ENCODE measurements around the gene SETD7. TPM values are rescaled to one million over a fixed set of nuclear protein-coding genes. Genes with fewer than 3 reads are reported as not detected.

SETD7 gene
- total RNA-seq, 5 donors from 2014 or later (not counting 1 experiment from before 2014, with no cell fraction given) = 6.5 to 17.5 (median 10.3) TPM

GRCh38 chr4:139581096-139581495 lies 25.1 kb upstream of the SETD7 start:
- H3K27me3 Mint-ChIP-seq = peaks cover 13 to 17% of the 10 kb centered on the region in 2 donors
- Histone ChIP-seq H3K4me3 (ENCODE audit: control insufficient read depth in 1 of 2, extremely low read depth in 1 of 2, low read length in 1 of 2) (no peak overlapping the region), H3K27me3 (replicated peaks in 1 of 2; ENCODE audit: control insufficient read depth in 2 of 2, extremely low read depth in 1 of 2, insufficient read depth in 2 of 2, low read length in 1 of 2) (peaks cover 0 to 4% of the 10 kb centered on the region in 2 experiments), H3K27ac (ENCODE audit: low read length) (no peak overlapping the region), H3K9me3 (no peaks in the 10 kb centered on the region), H3K36me3 (ENCODE audit: control insufficient read depth in 2 of 2, extremely low read depth in 1 of 2, insufficient read depth in 1 of 2, low read length in 1 of 2) (no peaks in the 10 kb centered on the region), H3K4me1 (ENCODE audit: control insufficient read depth in 1 of 2, extremely low read depth in 1 of 2, insufficient read depth in 2 of 2, low read length in 2 of 2) (no peaks in the 10 kb centered on the region)
- no peaks in the 10 kb centered on the region for H3K9me3 Mint-ChIP-seq
- no peak overlapping the region for H3K27ac Mint-ChIP-seq
- POLR2A ChIA-PET = no interaction called here
- ATAC-seq (replicated peaks in 1 of 4) (no peak), DNase-seq (no peak)
- CTCF ChIA-PET = no interaction called here
- H3K4me3 Mint-ChIP-seq = no peak overlapping the region
- H3K4me1 Mint-ChIP-seq = no peaks in the 10 kb centered on the region
- H3K36me3 Mint-ChIP-seq = no peaks in the 10 kb centered on the region
- WGBS (ENCODE audit: insufficient coverage) = 93% methylated on average over 7 of the region's 8 CpGs

GRCh38 chr4:139576219-139576618 lies 20.2 kb upstream of the SETD7 start:
- CTCF ChIA-PET = no interaction called here
- WGBS (ENCODE audit: insufficient coverage) = 100% methylated on average over 1 of the region's 5 CpGs
- Mint-ChIP-seq H3K36me3 (no peaks in the 10 kb centered on the region), H3K27ac (no peak overlapping the region), H3K4me3 (no peak overlapping the region), H3K4me1 (no peaks in the 10 kb centered on the region), H3K27me3 (peaks cover 9 to 10% of the 10 kb centered on the region in 2 donors), H3K9me3 (no peaks in the 10 kb centered on the region)
- no peaks in the 10 kb centered on the region for H3K4me1 ChIP-seq (ENCODE audit: control insufficient read depth in 1 of 2, extremely low read depth in 1 of 2, insufficient read depth in 2 of 2, low read length in 2 of 2)
- DNase-seq (no peak), ATAC-seq (replicated peaks in 1 of 4) (no peak)
- no peak overlapping the region for H3K27ac ChIP-seq (ENCODE audit: low read length)
- POLR2A ChIA-PET = interaction anchor here in 1 of 2 donors (0.6 kb wide), 1 partner anchor 15 kb away, joined by 4 read pairs; no protein-coding TSS in a partner anchor
- H3K4me3 ChIP-seq (ENCODE audit: control insufficient read depth in 1 of 2, extremely low read depth in 1 of 2, low read length in 1 of 2) = no peak overlapping the region
- no peaks in the 10 kb centered on the region for H3K36me3 ChIP-seq (ENCODE audit: control insufficient read depth in 2 of 2, extremely low read depth in 1 of 2, insufficient read depth in 1 of 2, low read length in 1 of 2)
- no peaks in the 10 kb centered on the region for H3K9me3 ChIP-seq
- peaks cover 0 to 3% of the 10 kb centered on the region in 2 experiments for H3K27me3 ChIP-seq (replicated peaks in 1 of 2; ENCODE audit: control insufficient read depth in 2 of 2, extremely low read depth in 1 of 2, insufficient read depth in 2 of 2, low read length in 1 of 2)

GRCh38 chr4:139575072-139575471 lies 19.1 kb upstream of the SETD7 start:
- Mint-ChIP-seq H3K4me3 (no peak overlapping the region), H3K4me1 (no peaks in the 10 kb centered on the region), H3K36me3 (no peaks in the 10 kb centered on the region), H3K27ac (no peak overlapping the region), H3K27me3 (no peaks in the 10 kb centered on the region), H3K9me3 (no peaks in the 10 kb centered on the region)
- Histone ChIP-seq H3K9me3 (no peaks in the 10 kb centered on the region), H3K27me3 (replicated peaks in 1 of 2; ENCODE audit: control insufficient read depth in 2 of 2, extremely low read depth in 1 of 2, insufficient read depth in 2 of 2, low read length in 1 of 2) (peaks cover 0 to 3% of the 10 kb centered on the region in 2 experiments), H3K36me3 (ENCODE audit: control insufficient read depth in 2 of 2, extremely low read depth in 1 of 2, insufficient read depth in 1 of 2, low read length in 1 of 2) (no peaks in the 10 kb centered on the region), H3K4me1 (ENCODE audit: control insufficient read depth in 1 of 2, extremely low read depth in 1 of 2, insufficient read depth in 2 of 2, low read length in 2 of 2) (no peaks in the 10 kb centered on the region), H3K4me3 (ENCODE audit: control insufficient read depth in 1 of 2, extremely low read depth in 1 of 2, low read length in 1 of 2) (no peak overlapping the region), H3K27ac (ENCODE audit: low read length) (no peak overlapping the region)
- no peak for ATAC-seq (replicated peaks in 1 of 4)
- POLR2A ChIA-PET = no interaction called here
- 100% methylated on average over 1 of the region's 5 CpGs for WGBS (ENCODE audit: insufficient coverage)
- CTCF ChIA-PET = no interaction called here
- DNase-seq = no peak

- Histone ChIP-seq H3K4me1 (ENCODE audit: control insufficient read depth in 1 of 2, extremely low read depth in 1 of 2, insufficient read depth in 2 of 2, low read length in 2 of 2) (no peaks in the 10 kb centered on the region), H3K4me3 (ENCODE audit: control insufficient read depth in 1 of 2, extremely low read depth in 1 of 2, low read length in 1 of 2) (no peak overlapping the region), H3K27ac (ENCODE audit: low read length) (no peak overlapping the region), H3K27me3 (replicated peaks in 1 of 2; ENCODE audit: control insufficient read depth in 2 of 2, extremely low read depth in 1 of 2, insufficient read depth in 2 of 2, low read length in 1 of 2) (peaks cover 0 to 3% of the 10 kb centered on the region in 2 experiments), H3K9me3 (no peaks in the 10 kb centered on the region), H3K36me3 (ENCODE audit: control insufficient read depth in 2 of 2, extremely low read depth in 1 of 2, insufficient read depth in 1 of 2, low read length in 1 of 2) (no peaks in the 10 kb centered on the region)
- ATAC-seq (replicated peaks in 1 of 4) (no peak), DNase-seq (no peak)
- POLR2A ChIA-PET = no interaction called here
- Mint-ChIP-seq H3K4me1 (no peaks in the 10 kb centered on the region), H3K36me3 (no peaks in the 10 kb centered on the region), H3K4me3 (no peak overlapping the region), H3K27ac (no peak overlapping the region), H3K9me3 (no peaks in the 10 kb centered on the region), H3K27me3 (no peaks in the 10 kb centered on the region)
- CTCF ChIA-PET = no interaction called here
- WGBS (ENCODE audit: insufficient coverage) = 80% methylated on average over 1 of the region's 3 CpGs
These were observed 18.6 kb upstream of the SETD7 start for GRCh38 chr4:139574641-139575040.

GRCh38 chr4:139568206-139568955 lies 12.4 kb upstream of the SETD7 start:
- Histone ChIP-seq H3K27ac (ENCODE audit: low read length) (no peak overlapping the region), H3K27me3 (replicated peaks in 1 of 2; ENCODE audit: control insufficient read depth in 2 of 2, extremely low read depth in 1 of 2, insufficient read depth in 2 of 2, low read length in 1 of 2) (no peaks in the 10 kb centered on the region), H3K36me3 (ENCODE audit: control insufficient read depth in 2 of 2, extremely low read depth in 1 of 2, insufficient read depth in 1 of 2, low read length in 1 of 2) (no peaks in the 10 kb centered on the region), H3K4me3 (ENCODE audit: control insufficient read depth in 1 of 2, extremely low read depth in 1 of 2, low read length in 1 of 2) (no peak overlapping the region), H3K9me3 (no peaks in the 10 kb centered on the region), H3K4me1 (ENCODE audit: control insufficient read depth in 1 of 2, extremely low read depth in 1 of 2, insufficient read depth in 2 of 2, low read length in 2 of 2) (no peaks in the 10 kb centered on the region)
- ChIA-PET CTCF (interaction anchor here in 1 of 2 donors (0.6 kb wide), 2 partner anchors 19 to 56 kb away, joined by 3 to 4 read pairs; no protein-coding TSS in a partner anchor), POLR2A (interaction anchor here (0.6 kb wide), 2 partner anchors 65 to 106 kb away, joined by 4 to 7 read pairs; no protein-coding TSS in a partner anchor)
- Mint-ChIP-seq H3K36me3 (no peaks in the 10 kb centered on the region), H3K27me3 (peaks cover 0 to 4% of the 10 kb centered on the region in 2 donors), H3K4me3 (no peak overlapping the region), H3K9me3 (no peaks in the 10 kb centered on the region), H3K27ac (no peak overlapping the region), H3K4me1 (no peaks in the 10 kb centered on the region)
- ATAC-seq (replicated peaks in 1 of 4) (no peak), DNase-seq (no peak)
- WGBS (ENCODE audit: insufficient coverage) = 92% methylated on average over 6 of the region's 10 CpGs

- no peaks in the 10 kb centered on the region for H3K36me3 ChIP-seq (ENCODE audit: control insufficient read depth in 2 of 2, extremely low read depth in 1 of 2, insufficient read depth in 1 of 2, low read length in 1 of 2)
- H3K4me3 ChIP-seq (ENCODE audit: control insufficient read depth in 1 of 2, extremely low read depth in 1 of 2, low read length in 1 of 2) = no peak overlapping the region
- no peaks in the 10 kb centered on the region for H3K9me3 Mint-ChIP-seq
- WGBS (ENCODE audit: insufficient coverage) = 67% methylated on average over 1 of the region's 7 CpGs
- DNase-seq = no peak
- no peaks in the 10 kb centered on the region for H3K4me1 ChIP-seq (ENCODE audit: control insufficient read depth in 1 of 2, extremely low read depth in 1 of 2, insufficient read depth in 2 of 2, low read length in 2 of 2)
- no peaks in the 10 kb centered on the region for H3K9me3 ChIP-seq
- POLR2A ChIA-PET = no interaction called here
- H3K36me3 Mint-ChIP-seq = no peaks in the 10 kb centered on the region
- H3K27ac Mint-ChIP-seq = no peak overlapping the region
- no peaks in the 10 kb centered on the region for H3K27me3 ChIP-seq (replicated peaks in 1 of 2; ENCODE audit: control insufficient read depth in 2 of 2, extremely low read depth in 1 of 2, insufficient read depth in 2 of 2, low read length in 1 of 2)
- H3K4me1 Mint-ChIP-seq = no peaks in the 10 kb centered on the region
- CTCF ChIA-PET = interaction anchor here in 1 of 2 donors (0.5 kb wide), 1 partner anchor 1268 kb away, joined by 6 read pairs; no protein-coding TSS in a partner anchor
- ATAC-seq (replicated peaks in 1 of 4) = no peak
- H3K27me3 Mint-ChIP-seq = peaks cover 0 to 4% of the 10 kb centered on the region in 2 donors
- H3K27ac ChIP-seq (ENCODE audit: low read length) = no peak overlapping the region
- no peak overlapping the region for H3K4me3 Mint-ChIP-seq
These were observed 11.3 kb upstream of the SETD7 start for GRCh38 chr4:139567159-139567870.
